HG03575 (cell line): ENCODE results near the gene UTP11.
"Not testable (repeated sequence)": the region's sequence is repeated elsewhere in the genome, so short reads cannot be mapped to it uniquely, and the experiment has no call there.

Source experiments
- ATAC-seq: cut with Tn5 transposase; IDR thresholded peaks from one replicate; pipeline ENCODE4 v1.9.1; 2021; ENCODE audit not compliant: unreplicated experiment, insufficient number of reproducible peaks, low FRiP score; ENCODE audit errors: extremely low read depth

UTP11 gene

GRCh38 chr1:38025233-38025632 is 12.7 kb downstream of the UTP11 start:
- no peak for ATAC-seq

GRCh38 chr1:38025664-38026063 is 13.1 kb downstream of the UTP11 start:
- ATAC-seq, result no peak

- ATAC-seq, result no peak
Observed at GRCh38 chr1:38026592-38027200, 14.2 kb downstream of the UTP11 start.

GRCh38 chr1:38027201-38028104 is 14.9 kb downstream of the UTP11 start:
- ATAC-seq, result no peak

- no peak for ATAC-seq
Observed at GRCh38 chr1:38028105-38028591, 15.6 kb downstream of the UTP11 start.

- no peak for ATAC-seq
Observed at GRCh38 chr1:38028671-38029070, 16.1 kb downstream of the UTP11 start.

GRCh38 chr1:38029081-38029681 is 16.6 kb downstream of the UTP11 start:
- no peak for ATAC-seq

GRCh38 chr1:38029685-38030511 is 17.4 kb downstream of the UTP11 start:
- no peak for ATAC-seq

- no peak for ATAC-seq
Observed at GRCh38 chr1:38030596-38031512, 18.3 kb downstream of the UTP11 start.

GRCh38 chr1:38031513-38031866 is 19.0 kb downstream of the UTP11 start:
- no peak for ATAC-seq

- not testable (repeated sequence) for ATAC-seq
Observed at GRCh38 chr1:38032992-38033391, 20.5 kb downstream of the UTP11 start.

GRCh38 chr1:38034871-38035270 is 22.3 kb downstream of the UTP11 start:
- no peak for ATAC-seq

- no peak for ATAC-seq
Observed at GRCh38 chr1:38037221-38037939, 24.8 kb downstream of the UTP11 start.

GRCh38 chr1:38038861-38039260 is 26.3 kb downstream of the UTP11 start:
- no peak for ATAC-seq

GRCh38 chr1:38039331-38040088 is 27.0 kb downstream of the UTP11 start:
- ATAC-seq, result no peak

GRCh38 chr1:38041936-38042834 is 29.7 kb downstream of the UTP11 start:
- no peak for ATAC-seq
